Neural crest cell (in vitro differentiated cells): ENCODE results near the gene DIS3. TPM values are rescaled to one million over a fixed set of nuclear protein-coding genes. Genes with fewer than 3 reads are reported as not detected.
"Not testable (repeated sequence)": the region's sequence is repeated elsewhere in the genome, so short reads cannot be mapped to it uniquely, and the experiment has no call there.

ENCODE experiments used
- DNase-seq: peaks from one replicate; pipeline ENCODE4 v3.0.0; 2021; ENCODE audit warnings: low read depth, mixed read lengths, low spot score
- H3K27ac Mint-ChIP-seq: one replicate; pipeline ENCODE4 v1.8.0; 2021; ENCODE audit warnings: mild to moderate bottlenecking, mixed read lengths; ENCODE audit not compliant: unreplicated experiment
- H3K27me3 Mint-ChIP-seq: 2 replicates; pipeline ENCODE4 v1.8.0; 2021; ENCODE audit warnings: low read depth, mild to moderate bottlenecking, mixed read lengths
- H3K36me3 Mint-ChIP-seq: 2 replicates; pipeline ENCODE4 v1.8.0; 2021; ENCODE audit warnings: low read depth, mild to moderate bottlenecking, mixed read lengths
- H3K4me1 Mint-ChIP-seq: 2 replicates; pipeline ENCODE4 v1.8.0; 2021; ENCODE audit warnings: mixed read lengths
- H3K4me3 Mint-ChIP-seq: one replicate; pipeline ENCODE4 v1.8.0; 2021; ENCODE audit warnings: mild to moderate bottlenecking, mixed read lengths
- H3K9me3 Mint-ChIP-seq: 2 replicates; pipeline ENCODE4 v1.8.0; 2021; ENCODE audit warnings: mixed read lengths
- total RNA-seq: library from RNA; stranded (reverse); gene quantifications from 2 replicates; pipeline ENCODE4 v1.2.1, GENCODE V29; 2021
- TF ChIP-seq, protein P1 (sequence below): fragments of 200-600 bp; sonication (generic); conservative IDR thresholded peaks from 2 replicates; pipeline ENCODE4 v1.5.0; 2021; ENCODE audit warnings: antibody characterized with exemption, mild to moderate bottlenecking

Gene DIS3
- total RNA-seq, 1 donor from 2014 or later: 31.1 TPM

DNA sequence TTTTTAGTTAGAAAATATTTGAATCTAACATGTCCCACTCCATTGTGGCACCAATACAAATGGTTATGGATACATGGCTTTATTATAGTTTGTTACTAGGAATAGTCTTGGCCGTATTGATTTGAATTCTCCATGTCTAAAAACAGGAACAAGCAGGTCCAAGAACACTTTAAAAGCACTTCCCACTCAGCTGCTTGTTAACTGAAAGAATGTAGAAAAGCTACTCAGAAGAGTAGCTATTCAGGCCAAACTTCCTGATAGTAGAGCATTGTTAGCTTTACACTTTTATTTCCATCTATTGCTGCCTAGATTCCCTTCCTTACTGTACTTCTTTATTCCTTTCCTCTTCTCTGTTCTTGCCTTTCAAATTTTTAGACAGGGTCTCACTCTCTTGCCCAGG, 7.1 kb upstream of the DIS3 start:
- no peaks in the 10 kb centered on the region for H3K27me3 Mint-ChIP-seq
- H3K4me1 Mint-ChIP-seq: peaks cover 16% of the 10 kb centered on the region
- H3K27ac Mint-ChIP-seq: peak overlapping the region; percentile 52
- no peaks in the 10 kb centered on the region for H3K9me3 Mint-ChIP-seq
- TF ChIP-seq, protein P1, sequence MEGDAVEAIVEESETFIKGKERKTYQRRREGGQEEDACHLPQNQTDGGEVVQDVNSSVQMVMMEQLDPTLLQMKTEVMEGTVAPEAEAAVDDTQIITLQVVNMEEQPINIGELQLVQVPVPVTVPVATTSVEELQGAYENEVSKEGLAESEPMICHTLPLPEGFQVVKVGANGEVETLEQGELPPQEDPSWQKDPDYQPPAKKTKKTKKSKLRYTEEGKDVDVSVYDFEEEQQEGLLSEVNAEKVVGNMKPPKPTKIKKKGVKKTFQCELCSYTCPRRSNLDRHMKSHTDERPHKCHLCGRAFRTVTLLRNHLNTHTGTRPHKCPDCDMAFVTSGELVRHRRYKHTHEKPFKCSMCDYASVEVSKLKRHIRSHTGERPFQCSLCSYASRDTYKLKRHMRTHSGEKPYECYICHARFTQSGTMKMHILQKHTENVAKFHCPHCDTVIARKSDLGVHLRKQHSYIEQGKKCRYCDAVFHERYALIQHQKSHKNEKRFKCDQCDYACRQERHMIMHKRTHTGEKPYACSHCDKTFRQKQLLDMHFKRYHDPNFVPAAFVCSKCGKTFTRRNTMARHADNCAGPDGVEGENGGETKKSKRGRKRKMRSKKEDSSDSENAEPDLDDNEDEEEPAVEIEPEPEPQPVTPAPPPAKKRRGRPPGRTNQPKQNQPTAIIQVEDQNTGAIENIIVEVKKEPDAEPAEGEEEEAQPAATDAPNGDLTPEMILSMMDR: no peak
- DNase-seq: no peak
- peaks cover 14% of the 10 kb centered on the region for H3K36me3 Mint-ChIP-seq
- H3K4me3 Mint-ChIP-seq: no peak overlapping the region

- not testable (repeated sequence) for H3K36me3 Mint-ChIP-seq, H3K27me3 Mint-ChIP-seq, DNase-seq, H3K9me3 Mint-ChIP-seq, H3K27ac Mint-ChIP-seq
- Mint-ChIP-seq H3K4me3 (peak overlapping the region; percentile 56), H3K4me1 (peaks cover 45% of the 10 kb centered on the region)
These were observed 3.0 kb upstream of the DIS3 start for GRCh38 chr13:72784679-72785078.

GRCh38 chr13:72782717-72783116, 1.0 kb upstream of the DIS3 start:
- Mint-ChIP-seq H3K27me3 (no peaks in the 10 kb centered on the region), H3K4me3 (peak overlapping the region; percentile 96), H3K9me3 (no peaks in the 10 kb centered on the region), H3K4me1 (peaks cover 45% of the 10 kb centered on the region), H3K36me3 (peaks cover 4% of the 10 kb centered on the region), H3K27ac (peak overlapping the region; percentile 97)
- no peak for DNase-seq
- TF ChIP-seq, protein P1: no peak

GRCh38 chr13:72774019-72774418, 7.7 kb downstream of the DIS3 start:
- no peak overlapping the region for H3K27ac Mint-ChIP-seq
- H3K4me3 Mint-ChIP-seq: no peak overlapping the region
- no peaks in the 10 kb centered on the region for H3K27me3 Mint-ChIP-seq
- no peaks in the 10 kb centered on the region for H3K9me3 Mint-ChIP-seq
- H3K4me1 Mint-ChIP-seq: no peaks in the 10 kb centered on the region
- no peak for DNase-seq
- TF ChIP-seq, protein P1: no peak
- peaks cover 3% of the 10 kb centered on the region for H3K36me3 Mint-ChIP-seq

- Mint-ChIP-seq H3K27ac (no peak overlapping the region), H3K4me1 (no peaks in the 10 kb centered on the region), H3K9me3 (no peaks in the 10 kb centered on the region), H3K36me3 (peaks cover 8% of the 10 kb centered on the region), H3K4me3 (no peak overlapping the region), H3K27me3 (no peaks in the 10 kb centered on the region)
- no peak for DNase-seq
- TF ChIP-seq, protein P1: no peak
These were observed 18.3 kb downstream of the DIS3 start for GRCh38 chr13:72763411-72763810.

DNA sequence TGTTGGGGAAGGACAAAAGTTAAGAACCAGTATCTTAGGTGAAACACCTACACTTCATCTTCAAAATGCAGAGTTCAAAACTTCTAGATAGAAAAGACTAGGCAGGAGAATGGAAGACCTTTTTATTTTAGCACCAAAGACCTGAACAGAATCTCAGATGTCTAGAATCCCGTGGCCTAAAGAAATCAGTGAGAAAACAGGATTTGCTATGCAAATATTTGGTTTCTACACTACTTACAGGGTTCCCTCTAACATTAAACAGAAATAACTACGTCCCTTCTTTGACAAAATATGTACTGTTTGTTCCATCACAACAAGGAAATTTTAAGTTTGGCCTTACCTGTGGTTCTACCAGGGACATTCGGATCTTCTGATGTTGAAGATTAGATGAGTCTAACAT, 21.5 kb downstream of the DIS3 start:
- TF ChIP-seq, protein P1: no peak

More for the DNA sequence above, 21.5 kb downstream of the DIS3 start:
- no peak overlapping the region for H3K4me3 Mint-ChIP-seq
- no peak overlapping the region for H3K27ac Mint-ChIP-seq
- no peak for DNase-seq
- no peaks in the 10 kb centered on the region for H3K9me3 Mint-ChIP-seq
- peaks cover 8% of the 10 kb centered on the region for H3K36me3 Mint-ChIP-seq
- no peaks in the 10 kb centered on the region for H3K4me1 Mint-ChIP-seq
- H3K27me3 Mint-ChIP-seq: no peaks in the 10 kb centered on the region
